IMR-90 (cell line): ENCODE data around the gene RRP1. TPM values are rescaled to one million over a fixed set of nuclear protein-coding genes. Genes with fewer than 3 reads are reported as not detected.

ENCODE experiments used
- ATAC-seq: fragments of 200-7000 bp; cut with Tn5 transposase; 2 replicates; pipeline ENCODE4 v1.9.1; 2020; ENCODE audit warnings: low read depth, mild to moderate bottlenecking, moderate library complexity
- BruUV-seq: library from RNA; stranded (reverse); fragments of 400-500 nt; replicated peaks from 2 replicates; lab custom pipeline; 2021; lab: Mats Ljungman, UMichigan
- CTCF ChIA-PET: fragments of 300-600 bp; formaldehyde crosslinking; extraction: SDS; loops from one replicate; lab custom pipeline; 2021; ENCODE audit warnings: antibody characterized with exemption; lab: Yijun Ruan, JAX
- POLR2A ChIA-PET: fragments of 300-600 bp; sonication (Branson Sonifier 250); formaldehyde crosslinking; loops from one replicate; lab custom pipeline; 2022; ENCODE audit warnings: antibody characterized with exemption; ENCODE audit not compliant: unreplicated experiment; lab: Charles Lee
- DNase-seq: peaks from one replicate; pipeline ENCODE4 v3.0.0; 2013
- H2AFZ ChIP-seq: replicated peaks from 2 replicates; pipeline ENCODE3; 2013; ENCODE audit warnings: low read length, mild to moderate bottlenecking; ENCODE audit not compliant: poor library complexity
- H2AK5ac ChIP-seq: 2 replicates; pipeline ENCODE4 v1.6.1; 2013; ENCODE audit warnings: low read depth, low read length, inconsistent platforms
- H2AK9ac ChIP-seq: replicated peaks from 2 replicates; pipeline ENCODE3; 2013; ENCODE audit warnings: mild to moderate bottlenecking, low read depth, low read length, moderate library complexity; ENCODE audit not compliant: poor library complexity
- H2BK120ac ChIP-seq: 2 replicates; pipeline ENCODE4 v1.6.1; 2013; ENCODE audit warnings: low read depth, low read length, inconsistent platforms
- H2BK15ac ChIP-seq: 3 replicates; pipeline ENCODE4 v1.6.1; 2013; ENCODE audit warnings: low read depth, low read length, inconsistent platforms
- H2BK20ac ChIP-seq: 2 replicates; pipeline ENCODE4 v1.6.1; 2013; ENCODE audit warnings: low read depth, mild to moderate bottlenecking, inconsistent platforms, low read length, moderate library complexity
- H2BK5ac ChIP-seq: 2 replicates; pipeline ENCODE4 v1.6.1; 2013; ENCODE audit warnings: mild to moderate bottlenecking, low read depth, low read length, inconsistent platforms; ENCODE audit not compliant: poor library complexity, severe bottlenecking
- H3K14ac ChIP-seq: replicated peaks from 2 replicates; pipeline ENCODE4 v1.6.1; 2013; ENCODE audit warnings: low read depth, low read length, inconsistent platforms
- H3K18ac ChIP-seq: 2 replicates; pipeline ENCODE4 v1.6.1; 2013; ENCODE audit warnings: low read depth, low read length, control low read depth
- H3K23ac ChIP-seq: 2 replicates; pipeline ENCODE4 v1.6.1; 2013; ENCODE audit warnings: low read depth, low read length, inconsistent platforms
- H3K27ac ChIP-seq: 2 replicates; pipeline ENCODE4 v1.5.1; 2013; ENCODE audit warnings: mild to moderate bottlenecking, control low read depth, low read length; ENCODE audit not compliant: insufficient read depth
- H3K27me3 ChIP-seq: 2 replicates; pipeline ENCODE4 v1.6.1; 2013; ENCODE audit warnings: low read length; ENCODE audit not compliant: control insufficient read depth, insufficient read depth
- H3K36me3 ChIP-seq: 2 replicates; pipeline ENCODE4 v1.6.1; 2013; ENCODE audit warnings: low read length, mixed read lengths; ENCODE audit not compliant: control insufficient read depth, insufficient read depth
- H3K4ac ChIP-seq: 2 replicates; pipeline ENCODE4 v1.6.1; 2013; ENCODE audit warnings: low read depth, low read length, inconsistent platforms
- H3K4me1 ChIP-seq: 2 replicates; pipeline ENCODE4 v1.6.1; 2013; ENCODE audit warnings: low read length, mixed read lengths; ENCODE audit not compliant: control insufficient read depth, insufficient read depth
- H3K4me2 ChIP-seq: 2 replicates; pipeline ENCODE4 v1.6.1; 2013; ENCODE audit warnings: low read depth, mild to moderate bottlenecking, control low read depth, low read length, moderate library complexity
- H3K4me3 ChIP-seq: 2 replicates; pipeline ENCODE4 v1.5.1; 2013; ENCODE audit warnings: low read depth, mild to moderate bottlenecking, control low read depth, low read length, moderate library complexity; ENCODE audit not compliant: insufficient read depth
- H3K56ac ChIP-seq: 2 replicates; pipeline ENCODE4 v1.6.1; 2013; ENCODE audit warnings: low read length, inconsistent platforms; ENCODE audit not compliant: insufficient read depth; ENCODE audit errors: extremely low read depth
- H3K79me1 ChIP-seq, 2 experiments: 2 replicates each; pipeline ENCODE4 v1.6.1; 2013; ENCODE audit warnings: low read length in 2 of 2, inconsistent platforms in 1 of 2, low read depth in 1 of 2
- H3K9ac ChIP-seq: 2 replicates; pipeline ENCODE4 v1.6.1; 2013; ENCODE audit warnings: low read depth, low read length, control low read depth
- H3K9me1 ChIP-seq: 2 replicates; pipeline ENCODE4 v1.6.1; 2013; ENCODE audit warnings: low read length, inconsistent platforms; ENCODE audit not compliant: insufficient read depth
- H3K9me3 ChIP-seq: 2 replicates; pipeline ENCODE4 v1.6.1; 2013; ENCODE audit warnings: low read length; ENCODE audit not compliant: control insufficient read depth, insufficient read depth
- H4K20me1 ChIP-seq: 2 replicates; pipeline ENCODE4 v1.6.1; 2013; ENCODE audit warnings: low read length, inconsistent platforms; ENCODE audit not compliant: insufficient read depth
- H4K5ac ChIP-seq: 2 replicates; pipeline ENCODE4 v1.6.1; 2013; ENCODE audit warnings: mild to moderate bottlenecking, low read depth, low read length, control low read depth
- H4K8ac ChIP-seq, 2 experiments: 2 replicates each; pipeline ENCODE4 v1.6.1; 2013; ENCODE audit warnings: low read depth in 2 of 2, low read length in 2 of 2, control low read depth in 1 of 2, inconsistent platforms in 1 of 2
- H4K91ac ChIP-seq: 2 replicates; pipeline ENCODE4 v1.6.1; 2013; ENCODE audit warnings: low read depth, low read length, inconsistent platforms; ENCODE audit not compliant: insufficient read depth
- BHLHE40 ChIP-seq: fragments of 150-350 bp; IDR thresholded peaks from 2 replicates; pipeline ENCODE4 v1.6.1; 2016; ENCODE audit warnings: mild to moderate bottlenecking, low read depth, low read length
- CEBPB ChIP-seq: IDR thresholded peaks from 2 replicates; pipeline ENCODE4 v1.6.1; 2012; ENCODE audit warnings: low read depth, low read length, improper control_type of control experiment
- CHD1 ChIP-seq: IDR thresholded peaks from 2 replicates; pipeline ENCODE4 v1.6.1; 2012; ENCODE audit warnings: low read depth, low read length, improper control_type of control experiment
- FOS ChIP-seq: fragments of 150-350 bp; IDR thresholded peaks from 2 replicates; pipeline ENCODE4 v1.6.1; 2016; ENCODE audit warnings: low read depth, low read length
- MAFK ChIP-seq: IDR thresholded peaks from 2 replicates; pipeline ENCODE4 v1.6.1; 2012; ENCODE audit warnings: low read depth, low read length, improper control_type of control experiment
- MAZ ChIP-seq: IDR thresholded peaks from 2 replicates; pipeline ENCODE4 v1.6.1; 2012; ENCODE audit warnings: low read depth, mild to moderate bottlenecking, low read length, improper control_type of control experiment, moderate library complexity, borderline replicate concordance
- MXI1 ChIP-seq: IDR thresholded peaks from 2 replicates; pipeline ENCODE4 v1.6.1; 2012; ENCODE audit warnings: low read depth, mild to moderate bottlenecking, low read length, moderate library complexity, borderline replicate concordance
- NFE2L2 ChIP-seq: fragments of 150-350 bp; IDR thresholded peaks from 2 replicates; pipeline ENCODE4 v1.6.1; 2016; ENCODE audit warnings: low read depth, mild to moderate bottlenecking, low read length
- POLR2A ChIP-seq: IDR thresholded peaks from 2 replicates; pipeline ENCODE4 v1.6.1; 2012; ENCODE audit warnings: mild to moderate bottlenecking, low read depth, low read length
- RAD21 ChIP-seq: IDR thresholded peaks from 2 replicates; pipeline ENCODE4 v1.6.1; 2012; ENCODE audit warnings: low read length, improper control_type of control experiment
- RCOR1 ChIP-seq: IDR thresholded peaks from 2 replicates; pipeline ENCODE4 v1.6.1; 2012; ENCODE audit warnings: mild to moderate bottlenecking, low read length, improper control_type of control experiment; ENCODE audit not compliant: insufficient replicate concordance
- RFX5 ChIP-seq: IDR thresholded peaks from 2 replicates; pipeline ENCODE4 v1.8.0; 2012; ENCODE audit warnings: low read depth, mild to moderate bottlenecking, low read length, moderate library complexity
- SMC3 ChIP-seq: fragments of 150-350 bp; IDR thresholded peaks from 2 replicates; pipeline ENCODE4 v1.6.1; 2016; ENCODE audit warnings: low read depth, mild to moderate bottlenecking, antibody characterized with exemption, low read length, moderate library complexity
- WGBS, 2 experiments: methylation state at CpG; one replicate each; pipeline versions ENCODE4 v1.1.5 to v1.1.7; 2013; ENCODE audit warnings: missing lambda C conversion rate in 2 of 2; ENCODE audit not compliant: insufficient read length in 1 of 2; ENCODE audit errors: extremely low coverage in 2 of 2; 5-methylcytosine and 5-hydroxymethylcytosine counted together
- dilution Hi-C: fragments of 300-500 bp; cut with HindIII; formaldehyde crosslinking; loops from one replicate; pipeline ENCODE4 v1.14.3; 2018; ENCODE audit warnings: low sequenced_read_pairs; ENCODE audit not compliant: unreplicated experiment
- in situ Hi-C: fragments of 300-500 bp; cut with MboI; formaldehyde crosslinking; loops from 3 replicates; pipeline ENCODE4 v1.14.3; 2019; ENCODE audit warnings: low sequenced_read_pairs, inconsistent platforms, mixed read lengths
- intact Hi-C: fragments of 100-400 bp; cut with micrococcal nuclease; formaldehyde crosslinking; loops from 2 replicates; pipeline ENCODE4 v1.10.0; 2022
- polyA plus RNA-seq, 3 experiments: library from polyadenylated mRNA; depleted of rRNA; stranded (reverse); fragments of >200 nt; gene quantifications; 2 replicates each; pipeline ENCODE4 v1.2.3, GENCODE V29; 2012; ENCODE audit warnings: low replicate concordance in 1 of 3
- total RNA-seq: library from RNA; depleted of rRNA; stranded (reverse); fragments of >200 nt; gene quantifications from 2 replicates; pipeline ENCODE4 v1.2.3, GENCODE V29; 2012
- TF ChIP-seq, protein P1 (sequence below): fragments of 150-350 bp; IDR thresholded peaks from 2 replicates; pipeline ENCODE4 v1.6.1; 2017; ENCODE audit warnings: mild to moderate bottlenecking, antibody characterized with exemption, low read length, low read depth
- TF ChIP-seq, protein P2 (sequence below): fragments of 150-350 bp; IDR thresholded peaks from 2 replicates; pipeline ENCODE4 v1.6.1; 2016; ENCODE audit warnings: low read depth, mild to moderate bottlenecking, low read length, moderate library complexity, borderline replicate concordance
- TF ChIP-seq, protein P3 (sequence below): conservative IDR thresholded peaks from 2 replicates; pipeline ENCODE4 v1.5.1; 2012; ENCODE audit warnings: mild to moderate bottlenecking, low read depth, low read length, improper control_type of control experiment

RRP1 gene
- total and polyA plus RNA-seq, 2 of the 4 experiments (the other 2 are of a cell fraction), result 20.2 to 23.3 TPM

DNA sequence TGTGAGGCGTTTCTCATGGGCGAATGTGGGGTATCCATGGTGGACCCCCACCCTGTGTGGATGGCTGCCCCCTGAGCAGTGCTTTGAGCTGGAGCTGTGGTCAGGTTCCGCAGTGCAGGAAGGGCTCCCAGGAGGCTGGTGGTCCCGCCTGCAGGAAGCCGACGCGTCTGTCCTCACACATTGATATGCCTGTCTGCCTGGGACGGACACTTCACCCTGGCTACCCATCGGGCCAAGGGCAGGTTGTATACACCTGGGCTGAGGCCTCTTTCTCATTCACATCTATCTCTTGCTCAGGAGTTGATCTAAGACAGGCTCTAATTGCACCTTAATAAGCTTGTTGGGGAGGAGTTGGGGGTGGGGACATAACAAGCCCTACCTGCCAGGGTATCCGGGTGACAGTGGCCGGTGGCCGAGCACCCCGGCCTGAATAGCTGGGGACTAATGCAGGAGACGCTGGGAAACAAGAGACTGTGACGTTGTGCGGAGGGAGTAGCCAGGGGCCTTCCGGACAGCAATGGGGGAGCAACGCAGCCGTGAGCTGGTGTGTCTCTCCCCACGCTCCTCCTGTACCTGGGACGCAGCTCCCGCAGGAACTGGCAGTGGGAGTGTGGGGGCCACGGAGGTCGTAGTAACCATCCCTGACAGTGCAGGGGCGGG, 48.8 kb upstream of the RRP1 start:
- Histone ChIP-seq H4K8ac (no peak overlapping the region; a peak in 1 of 4 replicates), H4K20me1 (peaks cover 51% of the 10 kb centered on the region), H2AFZ (no peak overlapping the region), H3K4me3 (no peak overlapping the region), H3K79me1 (peaks cover 18 to 70% of the 10 kb centered on the region in 2 experiments), H2BK120ac (no peak overlapping the region), H3K36me3 (peaks cover 41% of the 10 kb centered on the region), H3K9ac (no peak overlapping the region), H2BK5ac (no peak overlapping the region), H2BK20ac (no peak overlapping the region), H2AK5ac (no peak overlapping the region), H4K91ac (no peak overlapping the region), H3K9me3 (no peaks in the 10 kb centered on the region), H3K4me2 (no peak overlapping the region), H2AK9ac (no peak overlapping the region), H3K4me1 (no peaks in the 10 kb centered on the region), H3K18ac (no peak overlapping the region), H3K14ac (no peak overlapping the region), H4K5ac (no peak overlapping the region), H2BK15ac (no peak overlapping the region), H3K27ac (no peak overlapping the region), H3K56ac (no peak overlapping the region), H3K27me3 (no peaks in the 10 kb centered on the region), H3K4ac (no peak overlapping the region), H3K9me1 (peaks cover 10% of the 10 kb centered on the region; the same call in 1 of the 2 replicates), H3K23ac (no peak overlapping the region)
- no peak for DNase-seq
- ChIA-PET POLR2A (interaction anchor here (0.6 kb wide), 1 partner anchor 50 kb away, joined by 3 read pairs; no protein-coding TSS in a partner anchor), CTCF (no interaction called here)
- intact Hi-C loops, result no loop called here
- TF ChIP-seq MAZ, result no peak
- TF ChIP-seq, protein P1, sequence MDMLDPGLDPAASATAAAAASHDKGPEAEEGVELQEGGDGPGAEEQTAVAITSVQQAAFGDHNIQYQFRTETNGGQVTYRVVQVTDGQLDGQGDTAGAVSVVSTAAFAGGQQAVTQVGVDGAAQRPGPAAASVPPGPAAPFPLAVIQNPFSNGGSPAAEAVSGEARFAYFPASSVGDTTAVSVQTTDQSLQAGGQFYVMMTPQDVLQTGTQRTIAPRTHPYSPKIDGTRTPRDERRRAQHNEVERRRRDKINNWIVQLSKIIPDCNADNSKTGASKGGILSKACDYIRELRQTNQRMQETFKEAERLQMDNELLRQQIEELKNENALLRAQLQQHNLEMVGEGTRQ, result no peak
- TF ChIP-seq FOS, result no peak
- no peak for TF ChIP-seq MXI1
- no peak for TF ChIP-seq CHD1
- no peak for TF ChIP-seq NFE2L2
- no peak for TF ChIP-seq POLR2A
- no peak for TF ChIP-seq MAFK
- no peak for TF ChIP-seq SMC3
- no peak for TF ChIP-seq RCOR1
- TF ChIP-seq CEBPB, result no peak
- TF ChIP-seq RFX5, result no peak
- no peak for TF ChIP-seq BHLHE40
- TF ChIP-seq, protein P2, sequence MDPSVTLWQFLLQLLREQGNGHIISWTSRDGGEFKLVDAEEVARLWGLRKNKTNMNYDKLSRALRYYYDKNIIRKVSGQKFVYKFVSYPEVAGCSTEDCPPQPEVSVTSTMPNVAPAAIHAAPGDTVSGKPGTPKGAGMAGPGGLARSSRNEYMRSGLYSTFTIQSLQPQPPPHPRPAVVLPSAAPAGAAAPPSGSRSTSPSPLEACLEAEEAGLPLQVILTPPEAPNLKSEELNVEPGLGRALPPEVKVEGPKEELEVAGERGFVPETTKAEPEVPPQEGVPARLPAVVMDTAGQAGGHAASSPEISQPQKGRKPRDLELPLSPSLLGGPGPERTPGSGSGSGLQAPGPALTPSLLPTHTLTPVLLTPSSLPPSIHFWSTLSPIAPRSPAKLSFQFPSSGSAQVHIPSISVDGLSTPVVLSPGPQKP, result no peak
- TF ChIP-seq RAD21, result no peak
- TF ChIP-seq, protein P3, sequence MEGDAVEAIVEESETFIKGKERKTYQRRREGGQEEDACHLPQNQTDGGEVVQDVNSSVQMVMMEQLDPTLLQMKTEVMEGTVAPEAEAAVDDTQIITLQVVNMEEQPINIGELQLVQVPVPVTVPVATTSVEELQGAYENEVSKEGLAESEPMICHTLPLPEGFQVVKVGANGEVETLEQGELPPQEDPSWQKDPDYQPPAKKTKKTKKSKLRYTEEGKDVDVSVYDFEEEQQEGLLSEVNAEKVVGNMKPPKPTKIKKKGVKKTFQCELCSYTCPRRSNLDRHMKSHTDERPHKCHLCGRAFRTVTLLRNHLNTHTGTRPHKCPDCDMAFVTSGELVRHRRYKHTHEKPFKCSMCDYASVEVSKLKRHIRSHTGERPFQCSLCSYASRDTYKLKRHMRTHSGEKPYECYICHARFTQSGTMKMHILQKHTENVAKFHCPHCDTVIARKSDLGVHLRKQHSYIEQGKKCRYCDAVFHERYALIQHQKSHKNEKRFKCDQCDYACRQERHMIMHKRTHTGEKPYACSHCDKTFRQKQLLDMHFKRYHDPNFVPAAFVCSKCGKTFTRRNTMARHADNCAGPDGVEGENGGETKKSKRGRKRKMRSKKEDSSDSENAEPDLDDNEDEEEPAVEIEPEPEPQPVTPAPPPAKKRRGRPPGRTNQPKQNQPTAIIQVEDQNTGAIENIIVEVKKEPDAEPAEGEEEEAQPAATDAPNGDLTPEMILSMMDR, result no peak
- dilution Hi-C loops, result no loop called here
- WGBS, 2 experiments, result 71% methylated on average over 10 of the region's 25 CpGs; no CpG with 5 or more reads in 1 of the 2 experiments
- no TSS peak for BruUV-seq
- in situ Hi-C loops, result no loop called here
- no peak for ATAC-seq
